Uterus (tissue), 2 donors: Measurements from ENCODE around the gene LMBRD1.

Experiments used
- CTCF ChIP-seq, 4 experiments: fragments of 200-600 bp in 2 of 4; fragments of 450-650 bp in 2 of 4; sonication (generic) in 2 of 4; IDR thresholded peaks; one replicate each; pipeline ENCODE4 v1.5.1; 2016 to 2019; ENCODE audit warnings: antibody characterized with exemption in 4 of 4, mild to moderate bottlenecking in 2 of 4, moderate library complexity in 1 of 4
- POLR2A ChIP-seq, 2 donors: fragments of 450-650 bp; IDR thresholded peaks; one replicate each; pipeline ENCODE4 v1.6.1; 2016; ENCODE audit warnings: antibody characterized with exemption in 2 of 2, mild to moderate bottlenecking in 1 of 2, moderate library complexity in 1 of 2

DNA sequence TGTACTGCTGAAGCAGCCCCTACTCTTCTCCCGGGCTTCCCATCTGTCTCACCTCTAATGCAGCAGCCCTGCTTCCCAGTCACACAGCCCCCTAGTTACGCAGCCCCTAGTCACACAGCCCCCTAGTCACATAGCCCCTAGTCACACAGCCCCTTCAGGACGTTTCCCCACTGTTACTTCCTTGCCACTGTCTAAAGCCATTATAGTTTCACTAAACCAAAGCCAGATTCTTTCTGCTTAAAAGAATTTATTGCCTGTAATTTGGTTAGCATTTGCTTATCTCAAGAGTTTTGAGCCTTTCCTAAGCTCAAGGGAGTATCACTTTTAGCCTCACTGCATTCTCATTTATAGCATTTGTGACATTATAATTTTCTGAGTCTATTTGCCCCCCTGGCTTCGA is 127.9 kb downstream of the LMBRD1 start:
- no peak for TF ChIP-seq CTCF (IDR thresholded peaks at IDR 0.05)
- TF ChIP-seq POLR2A (IDR thresholded peaks at IDR 0.05), result no peak
